Vagina (tissue), 2 donors: ENCODE data around the gene PRMT2. TPM values are rescaled to one million over a fixed set of nuclear protein-coding genes. Genes with fewer than 3 reads are reported as not detected.

ENCODE experiments used
- DNase-seq, 2 donors: peaks; one replicate each; pipeline ENCODE4 v3.0.0-alpha.2; 2017; ENCODE audit errors: extremely low spot score in 2 of 2
- H3K27ac ChIP-seq: fragments of 200-600 bp; sonication (generic); one replicate; pipeline ENCODE4 v1.5.1; 2019
- H3K27me3 ChIP-seq: fragments of 200-600 bp; sonication (generic); one replicate; pipeline ENCODE4 v1.5.1; 2019
- H3K36me3 ChIP-seq, 2 donors: fragments of 200-600 bp; sonication (generic); one replicate each; pipeline ENCODE4 v1.5.1; 2017 to 2019
- H3K4me1 ChIP-seq: fragments of 200-600 bp; sonication (generic); one replicate; pipeline ENCODE4 v1.5.1; 2019
- H3K4me3 ChIP-seq, 2 donors: fragments of 200-600 bp; sonication (generic); 1 replicate in 1 of 2; 2 replicates in 1 of 2; pipeline ENCODE4 v1.5.1; 2016 to 2019
- H3K9me3 ChIP-seq: fragments of 200-600 bp; sonication (generic); one replicate; pipeline ENCODE4 v1.5.1; 2019
- POLR2A ChIP-seq, 2 donors: fragments of 450-650 bp; IDR thresholded peaks; one replicate each; pipeline ENCODE4 v1.6.1; 2017; ENCODE audit warnings: antibody characterized with exemption in 2 of 2, mild to moderate bottlenecking in 2 of 2, moderate library complexity in 2 of 2
- POLR2AphosphoS5 ChIP-seq, 2 donors: sonication (generic); formaldehyde crosslinking; IDR thresholded peaks; one replicate each; pipeline ENCODE4 v1.9.0; 2017; ENCODE audit warnings: antibody characterized with exemption in 2 of 2, mild to moderate bottlenecking in 2 of 2, low read depth in 1 of 2; ENCODE audit not compliant: insufficient read depth in 1 of 2
- intact Hi-C: fragments of 100-400 bp; cut with DNase I; formaldehyde crosslinking; loops from one replicate; pipeline ENCODE4 v1.15.1; 2023
- total RNA-seq: library from RNA; depleted of rRNA; stranded (reverse); fragments of >200 nt; gene quantifications from one replicate; pipeline ENCODE4 v1.2.3, GENCODE V29; 2016
- TF ChIP-seq, protein P1 (sequence below), 3 experiments: fragments of 450-650 bp in 2 of 3; fragments of 200-600 bp in 1 of 3; sonication (generic) in 1 of 3; IDR thresholded peaks; one replicate each; pipeline ENCODE4 v1.5.1; 2017 to 2019; ENCODE audit warnings: antibody characterized with exemption in 3 of 3, mild to moderate bottlenecking in 2 of 3, moderate library complexity in 2 of 3

Gene PRMT2
- total RNA-seq, 1 donor from 2014 or later = 78.1 TPM

DNA sequence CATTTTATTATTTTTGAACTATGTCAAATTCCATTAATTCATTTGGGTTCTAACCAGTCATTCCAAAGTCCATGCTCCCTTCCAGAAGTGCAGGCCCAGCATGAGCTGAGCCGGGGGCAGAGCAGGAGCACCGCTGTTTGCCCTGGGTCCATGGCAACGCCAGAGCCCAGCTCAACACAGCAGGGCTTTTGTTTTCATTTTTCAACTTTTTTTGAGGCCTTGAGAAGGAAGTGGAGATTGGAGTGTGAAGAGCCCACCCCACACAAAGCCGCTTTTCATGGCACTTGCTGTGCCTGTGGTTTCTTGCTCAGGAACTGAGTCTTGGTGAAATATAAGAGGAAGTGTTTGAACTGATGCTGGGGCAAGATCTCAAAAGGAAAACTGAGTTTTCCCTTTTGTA lies 13.2 kb upstream of the PRMT2 start:
- Histone ChIP-seq H3K36me3 (no peaks in the 10 kb centered on the region), H3K9me3 (peaks cover 6% of the 10 kb centered on the region), H3K27me3 (no peaks in the 10 kb centered on the region), H3K4me3 (no peak overlapping the region), H3K27ac (no peak overlapping the region), H3K4me1 (no peaks in the 10 kb centered on the region)
- intact Hi-C loops = no loop called here
- no peak for DNase-seq
- TF ChIP-seq POLR2A (IDR thresholded peaks at IDR 0.05) = no peak
- no peak for TF ChIP-seq POLR2AphosphoS5 (IDR thresholded peaks at IDR 0.05; ENCODE audit: insufficient read depth in 1 of 2, low read depth in 1 of 2)
- TF ChIP-seq, protein P1, sequence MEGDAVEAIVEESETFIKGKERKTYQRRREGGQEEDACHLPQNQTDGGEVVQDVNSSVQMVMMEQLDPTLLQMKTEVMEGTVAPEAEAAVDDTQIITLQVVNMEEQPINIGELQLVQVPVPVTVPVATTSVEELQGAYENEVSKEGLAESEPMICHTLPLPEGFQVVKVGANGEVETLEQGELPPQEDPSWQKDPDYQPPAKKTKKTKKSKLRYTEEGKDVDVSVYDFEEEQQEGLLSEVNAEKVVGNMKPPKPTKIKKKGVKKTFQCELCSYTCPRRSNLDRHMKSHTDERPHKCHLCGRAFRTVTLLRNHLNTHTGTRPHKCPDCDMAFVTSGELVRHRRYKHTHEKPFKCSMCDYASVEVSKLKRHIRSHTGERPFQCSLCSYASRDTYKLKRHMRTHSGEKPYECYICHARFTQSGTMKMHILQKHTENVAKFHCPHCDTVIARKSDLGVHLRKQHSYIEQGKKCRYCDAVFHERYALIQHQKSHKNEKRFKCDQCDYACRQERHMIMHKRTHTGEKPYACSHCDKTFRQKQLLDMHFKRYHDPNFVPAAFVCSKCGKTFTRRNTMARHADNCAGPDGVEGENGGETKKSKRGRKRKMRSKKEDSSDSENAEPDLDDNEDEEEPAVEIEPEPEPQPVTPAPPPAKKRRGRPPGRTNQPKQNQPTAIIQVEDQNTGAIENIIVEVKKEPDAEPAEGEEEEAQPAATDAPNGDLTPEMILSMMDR (IDR thresholded peaks at IDR 0.05) = no peak

- no peak overlapping the region for H3K27ac ChIP-seq
- H3K4me3 ChIP-seq = no peak overlapping the region
- intact Hi-C loops = no loop called here
- H3K9me3 ChIP-seq = peaks cover 6% of the 10 kb centered on the region
- H3K36me3 ChIP-seq = no peaks in the 10 kb centered on the region
- no peaks in the 10 kb centered on the region for H3K4me1 ChIP-seq
- TF ChIP-seq POLR2A (IDR thresholded peaks at IDR 0.05) (no peak), POLR2AphosphoS5 (IDR thresholded peaks at IDR 0.05; ENCODE audit: insufficient read depth in 1 of 2, low read depth in 1 of 2) (no peak)
- no peaks in the 10 kb centered on the region for H3K27me3 ChIP-seq
- no peak for DNase-seq
Measured at GRCh38 chr21:46624050-46624449, 11.4 kb upstream of the PRMT2 start.

DNA sequence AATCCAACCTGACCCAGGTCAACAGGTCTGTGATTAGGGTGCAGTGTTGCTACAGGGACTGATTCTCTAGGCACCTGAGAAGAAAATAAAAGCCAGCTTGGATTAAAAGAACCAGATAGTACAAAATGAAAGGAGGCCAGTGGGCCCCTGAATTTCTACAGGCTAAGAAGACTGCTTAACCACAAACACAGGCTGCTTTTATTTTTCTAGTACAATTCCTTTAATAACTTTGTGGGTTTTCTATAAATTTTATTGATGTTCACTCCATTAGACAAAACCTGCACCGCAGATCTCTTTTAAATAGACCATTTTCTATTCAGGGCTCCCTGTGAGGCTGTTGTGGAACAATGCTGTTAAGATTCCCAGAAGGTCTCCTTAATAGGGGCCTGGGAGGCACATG lies 9.7 kb upstream of the PRMT2 start:
- no peaks in the 10 kb centered on the region for H3K36me3 ChIP-seq
- intact Hi-C loops = no loop called here
- H3K4me1 ChIP-seq = no peaks in the 10 kb centered on the region
- no peak for DNase-seq
- H3K4me3 ChIP-seq = no peak overlapping the region
- peaks cover 6% of the 10 kb centered on the region for H3K9me3 ChIP-seq
- H3K27ac ChIP-seq = no peak overlapping the region
- no peaks in the 10 kb centered on the region for H3K27me3 ChIP-seq
- TF ChIP-seq, protein P1 (IDR thresholded peaks at IDR 0.05) = no peak
- TF ChIP-seq POLR2A (IDR thresholded peaks at IDR 0.05) = no peak
- no peak for TF ChIP-seq POLR2AphosphoS5 (IDR thresholded peaks at IDR 0.05; ENCODE audit: insufficient read depth in 1 of 2, low read depth in 1 of 2)

DNA sequence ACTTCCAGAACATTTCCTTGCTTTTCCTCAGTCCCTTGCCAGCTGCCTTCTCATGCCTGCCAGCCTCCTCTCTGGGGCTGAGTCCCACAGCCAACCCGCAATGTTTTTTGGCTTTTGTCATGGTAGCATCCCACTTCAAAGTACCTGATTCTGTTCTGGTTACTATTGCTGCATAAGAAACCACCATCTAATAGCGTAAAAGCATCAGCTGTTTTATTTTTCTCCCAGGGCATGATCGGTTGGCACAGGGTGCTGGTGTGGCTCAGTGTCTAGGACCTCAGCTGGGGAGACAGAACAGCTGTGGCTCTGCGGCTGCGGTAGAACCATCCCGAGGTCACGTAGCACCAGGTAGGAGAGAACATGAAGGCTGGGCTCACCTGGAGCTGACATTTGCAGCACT lies 8.9 kb upstream of the PRMT2 start:
- no peak for DNase-seq
- TF ChIP-seq, protein P1 (IDR thresholded peaks at IDR 0.05) = no peak
- no peak for TF ChIP-seq POLR2AphosphoS5 (IDR thresholded peaks at IDR 0.05; ENCODE audit: insufficient read depth in 1 of 2, low read depth in 1 of 2)
- no peak for TF ChIP-seq POLR2A (IDR thresholded peaks at IDR 0.05)
- Histone ChIP-seq H3K36me3 (no peaks in the 10 kb centered on the region), H3K4me3 (no peak overlapping the region), H3K27ac (no peak overlapping the region), H3K4me1 (no peaks in the 10 kb centered on the region), H3K9me3 (peaks cover 6% of the 10 kb centered on the region), H3K27me3 (no peaks in the 10 kb centered on the region)
- intact Hi-C loops = no loop called here

DNA sequence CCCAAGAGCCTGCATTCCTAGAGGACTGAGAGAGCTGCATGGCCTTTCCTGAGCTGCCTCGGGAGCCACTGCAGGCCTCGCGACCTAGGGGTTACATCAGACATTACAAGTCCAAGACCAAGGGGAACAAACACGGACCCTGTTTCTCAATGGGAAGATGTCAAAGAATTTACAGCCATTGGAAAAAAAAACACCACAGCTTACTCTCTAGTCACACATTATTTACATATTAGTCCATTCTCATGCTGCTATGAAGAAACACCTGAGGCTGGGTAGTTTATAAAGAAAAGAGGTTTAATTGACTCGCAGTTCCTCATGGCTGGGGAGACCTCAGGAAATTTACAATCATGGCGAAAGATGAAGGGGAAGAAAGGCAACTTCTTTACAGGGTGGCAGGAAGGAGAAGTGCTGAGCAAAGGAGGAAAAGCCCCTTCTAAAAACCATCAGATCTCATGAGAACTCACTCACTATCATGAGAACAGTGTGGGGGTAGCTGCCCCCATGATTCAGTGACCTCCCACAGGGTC lies 8.4 kb upstream of the PRMT2 start:
- TF ChIP-seq POLR2AphosphoS5 (IDR thresholded peaks at IDR 0.05; ENCODE audit: insufficient read depth in 1 of 2, low read depth in 1 of 2) (no peak), POLR2A (IDR thresholded peaks at IDR 0.05) (no peak)
- TF ChIP-seq, protein P1 (IDR thresholded peaks at IDR 0.05) = no peak
- Histone ChIP-seq H3K27me3 (no peaks in the 10 kb centered on the region), H3K36me3 (no peaks in the 10 kb centered on the region), H3K4me3 (no peak overlapping the region), H3K4me1 (no peaks in the 10 kb centered on the region), H3K27ac (no peak overlapping the region), H3K9me3 (peaks cover 6% of the 10 kb centered on the region)
- intact Hi-C loops = no loop called here
- DNase-seq = no peak
